LHCN-M2 (cell line): Measurements from ENCODE around the gene KIAA0586. TPM values are rescaled to one million over a fixed set of nuclear protein-coding genes. Genes with fewer than 3 reads are reported as not detected.
"Not testable (repeated sequence)": the region's sequence is repeated elsewhere in the genome, so short reads cannot be mapped to it uniquely, and the experiment has no call there.

ENCODE experiments used
- DNase-seq: peaks from one replicate; pipeline ENCODE4 v3.0.0-alpha.2; 2012; ENCODE audit warnings: low read depth
- polyA plus RNA-seq: library from polyadenylated mRNA; unstranded; fragments of >200 nt; gene quantifications from one replicate; pipeline ENCODE4 v1.2.1, GENCODE V29; 2012; ENCODE audit warnings: missing spikeins
- total RNA-seq: library from RNA; depleted of rRNA; stranded (reverse); fragments of >200 nt; gene quantifications from 2 replicates; pipeline ENCODE4 v1.2.3, GENCODE V29; 2014; rRNA removed

KIAA0586 gene
- total RNA-seq, result 45.4 and 47.6 TPM in 2 replicates
- polyA plus RNA-seq, result 8.0 TPM

DNA sequence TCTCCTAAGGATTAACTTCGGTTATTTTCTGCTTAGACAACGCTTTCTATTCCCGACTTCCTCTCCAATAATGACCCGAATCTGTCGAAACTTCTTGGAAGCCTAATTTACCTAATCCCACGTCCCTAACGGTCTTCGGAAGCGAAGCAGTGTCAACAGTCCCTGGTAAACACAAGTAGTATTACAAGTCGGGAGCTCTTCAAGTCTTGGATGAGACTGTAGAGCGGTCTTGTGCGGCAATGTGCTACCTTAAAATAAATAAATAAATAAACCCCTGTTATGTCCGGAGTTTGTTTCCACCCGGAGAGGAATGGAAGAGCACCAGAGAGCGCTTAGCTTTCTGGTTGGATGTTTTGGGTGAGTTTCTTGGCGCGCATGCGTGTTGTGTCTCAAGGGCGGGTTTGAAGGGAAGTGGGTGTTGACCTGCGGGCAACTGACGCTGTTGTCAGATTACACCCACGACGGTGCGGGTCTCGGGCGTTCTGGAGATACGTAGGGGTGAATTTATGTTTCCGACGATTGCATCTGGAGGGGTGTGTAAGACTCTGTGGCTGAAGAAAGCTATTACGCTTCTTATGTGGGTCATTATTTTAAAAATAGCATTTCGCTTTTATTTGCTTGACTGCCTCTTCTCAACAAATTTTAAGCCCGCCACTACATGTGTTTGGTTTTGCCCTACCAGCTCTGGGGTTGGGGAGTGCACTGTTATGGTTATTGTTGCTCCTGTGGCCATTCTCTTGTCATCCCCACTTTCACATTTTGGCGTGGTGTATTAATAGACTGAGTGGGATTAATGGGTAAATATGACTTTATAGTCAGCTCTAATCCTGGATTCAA, at the start of gene KIAA0586, which contains the start of gene TIMM9:
KIAA0586 (plus strand) TSS at position 439 of the 837 bp plus-strand sequence. CDS start 546 bp downstream, outside the sequence.
TIMM9 (minus strand) TSS at position 251 of the 837 bp plus-strand sequence. CDS start 15,586 bp downstream, outside the sequence.
- DNase-seq, result peak; percentile 99

DNA sequence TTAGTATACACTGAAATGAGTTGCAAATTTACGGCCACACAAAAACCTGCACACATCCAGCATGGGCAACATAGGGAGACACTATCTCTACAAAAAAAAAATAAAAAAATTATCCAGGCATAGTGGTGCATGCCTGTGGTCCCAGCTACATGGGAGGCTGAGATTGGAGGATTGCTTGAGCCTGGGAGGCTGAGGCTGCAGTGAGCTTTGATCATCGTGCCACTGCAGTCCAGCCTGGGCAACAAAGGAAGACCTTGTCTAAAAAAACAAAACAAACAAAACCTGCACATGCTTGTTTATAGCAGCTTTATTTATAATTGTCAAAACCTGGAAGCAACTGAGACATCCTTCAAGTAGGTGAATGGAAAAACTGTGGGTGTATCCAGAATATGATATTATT, 36.7 kb upstream of the KIAA0586 start:
- DNase-seq, result no peak

DNA sequence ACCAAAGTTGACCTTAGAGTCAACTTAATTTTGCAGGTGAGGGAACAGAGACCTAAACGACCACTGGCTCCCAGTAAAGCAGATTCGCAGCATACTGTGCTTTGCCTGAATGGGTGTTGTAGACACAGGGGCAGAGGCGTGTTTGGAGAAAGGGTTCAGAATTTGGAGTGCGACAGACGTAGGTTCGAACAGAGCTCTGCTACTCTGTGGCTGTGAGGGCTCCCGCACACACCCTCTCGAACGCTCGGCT, 32.0 kb upstream of the KIAA0586 start:
- DNase-seq, result no peak

DNA sequence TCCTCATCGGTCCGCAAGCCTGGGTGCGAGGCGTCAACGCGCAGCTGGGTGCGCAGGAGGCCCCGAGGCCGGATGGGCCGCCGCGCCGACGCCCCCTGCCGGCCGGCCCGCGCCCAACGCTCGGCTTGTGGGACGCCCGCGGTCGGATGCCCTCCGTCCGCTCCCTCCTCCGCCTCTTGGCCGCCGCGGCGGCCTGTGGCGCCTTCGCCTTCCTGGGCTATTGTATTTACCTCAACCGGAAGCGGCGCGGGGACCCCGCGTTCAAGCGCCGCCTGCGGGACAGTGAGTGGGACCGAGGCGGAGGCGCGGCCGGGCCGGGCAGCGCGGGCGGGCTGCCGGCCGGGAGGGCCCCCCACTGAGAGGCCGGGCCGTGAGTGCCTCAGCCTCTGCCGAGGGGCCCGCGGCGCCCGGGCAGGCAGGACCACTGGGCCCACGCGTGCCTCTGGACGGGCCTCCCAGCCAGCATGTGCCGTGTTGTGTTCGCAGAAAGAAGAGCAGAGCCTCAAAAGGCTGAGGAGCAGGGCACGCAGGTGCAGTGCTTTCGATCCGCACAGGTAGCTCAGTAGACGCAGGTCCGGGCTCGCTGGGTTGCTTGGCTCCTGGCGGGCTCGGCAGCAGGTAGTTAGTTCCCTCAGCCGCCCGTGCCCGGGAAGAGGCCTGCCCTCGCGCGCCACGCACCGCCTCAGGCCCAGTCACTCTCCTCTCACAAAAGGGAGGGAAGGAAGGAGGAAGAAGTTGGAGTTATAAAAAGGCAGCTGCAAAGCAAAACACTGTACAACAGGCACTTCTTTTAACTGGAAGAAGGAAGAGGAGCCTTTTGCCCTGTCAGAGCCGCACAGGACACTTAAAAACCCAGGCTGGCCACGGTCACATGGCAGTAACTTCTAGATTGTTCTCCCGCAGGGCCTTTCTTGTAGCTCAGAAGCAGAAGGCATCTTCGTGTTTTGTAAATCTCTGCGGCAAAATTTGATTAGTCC, 31.4 kb upstream of the KIAA0586 start, which contains the start of gene TOMM20L:
TOMM20L (plus strand) TSS at position 119 of the 977 bp plus-strand sequence; CDS start at position 147, 28 bp downstream.
- peak; percentile 59 for DNase-seq

DNA sequence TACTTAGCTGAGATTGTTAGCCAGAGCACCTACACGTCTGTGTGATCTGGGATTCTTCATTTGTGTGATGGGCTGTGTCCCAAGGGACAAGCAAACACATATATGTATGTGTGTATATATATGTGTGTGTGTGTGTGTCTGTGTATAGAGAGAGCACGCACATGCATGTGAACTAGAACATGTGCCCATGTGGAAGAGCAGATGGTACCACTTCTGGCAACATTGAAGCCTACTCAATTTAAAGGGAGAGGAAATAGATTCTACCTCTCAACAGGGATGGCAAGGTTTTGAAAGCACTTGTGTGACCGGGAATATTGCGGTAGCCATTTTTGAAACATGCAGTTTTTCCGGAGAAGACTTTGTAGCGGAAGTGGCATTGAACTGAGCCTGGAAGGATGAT, 30.4 kb upstream of the KIAA0586 start:
- no peak for DNase-seq

DNA sequence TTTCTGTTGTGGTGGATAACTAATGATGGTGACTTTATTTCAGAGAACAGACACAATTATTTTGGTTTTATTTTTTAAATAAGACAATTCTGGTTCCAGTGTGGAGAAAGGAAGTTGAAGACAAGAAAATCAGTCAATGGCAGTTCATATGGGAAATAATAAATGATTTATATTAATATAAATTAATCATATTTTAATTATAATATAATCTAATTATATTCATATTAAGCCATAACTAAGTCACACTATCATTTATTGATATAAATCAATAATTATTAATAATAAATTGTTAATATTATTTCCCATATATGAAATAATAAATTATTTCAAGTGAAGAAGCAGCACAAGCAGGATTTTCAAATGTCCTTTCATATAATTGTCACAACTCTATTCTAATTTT, 29.0 kb upstream of the KIAA0586 start:
- no peak for DNase-seq

DNA sequence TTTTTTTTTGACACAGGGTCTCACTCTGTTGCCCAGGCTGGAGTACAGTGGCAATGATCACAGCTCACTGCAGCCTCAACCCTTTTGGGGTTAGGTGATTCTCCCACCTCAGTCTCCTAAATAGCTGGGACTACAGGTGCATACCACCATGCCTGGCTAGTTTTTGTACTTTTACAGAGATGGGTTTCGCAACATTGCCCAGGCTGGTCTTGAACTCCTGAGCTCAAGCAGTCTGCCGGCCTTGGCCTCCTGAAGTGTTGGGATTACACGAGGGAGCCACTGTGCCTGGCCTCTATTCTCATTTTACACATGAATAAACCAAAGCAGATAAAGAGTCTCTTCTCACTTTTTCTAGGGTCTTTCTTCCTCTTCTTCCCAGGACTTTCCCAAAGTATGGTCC, 28.6 kb upstream of the KIAA0586 start:
- no peak for DNase-seq

DNA sequence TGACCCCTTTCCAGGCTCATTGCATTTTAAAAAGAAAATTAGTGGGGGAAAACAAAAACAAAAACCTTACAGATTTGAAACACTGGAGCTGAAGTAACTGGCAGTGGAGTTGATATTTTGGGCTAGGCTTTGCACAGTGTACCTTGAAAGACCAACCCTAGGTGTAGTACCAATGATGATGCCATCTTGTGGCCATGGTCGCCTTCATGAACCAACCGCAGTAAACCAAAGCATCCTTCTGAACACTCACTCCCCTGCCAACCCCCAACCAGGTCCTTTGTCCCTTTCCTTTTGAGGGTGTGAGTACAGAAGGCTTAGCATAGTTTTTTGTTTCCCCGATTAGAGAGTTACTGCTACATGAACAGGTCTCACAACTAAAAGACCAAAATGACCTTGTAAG, 25.9 kb upstream of the KIAA0586 start:
- no peak for DNase-seq

DNA sequence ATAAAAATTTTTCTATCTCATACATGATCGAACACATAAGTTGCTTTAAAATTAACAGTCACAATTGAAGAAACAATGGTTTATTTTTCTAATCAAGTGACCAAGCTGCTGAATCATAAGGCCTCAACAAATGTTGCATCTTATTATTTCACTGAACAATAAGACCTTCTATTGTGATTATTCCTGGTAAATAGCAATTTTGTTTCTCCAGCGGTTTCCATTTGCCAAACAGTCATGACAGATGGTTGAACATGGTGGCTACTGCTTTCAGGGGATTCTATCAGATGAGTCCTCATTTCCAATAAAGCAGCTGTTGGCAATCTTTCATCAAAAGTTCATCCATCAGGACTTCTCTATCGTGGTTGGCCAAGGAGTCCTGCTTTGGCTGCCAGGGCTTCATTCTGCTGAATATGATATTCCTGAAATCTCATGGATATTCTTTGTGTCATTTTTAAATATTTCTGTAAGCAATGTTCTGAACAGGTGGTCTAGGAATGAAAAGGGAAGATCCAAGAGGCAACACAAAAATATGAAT, 18.8 kb upstream of the KIAA0586 start:
- DNase-seq, result no peak

DNA sequence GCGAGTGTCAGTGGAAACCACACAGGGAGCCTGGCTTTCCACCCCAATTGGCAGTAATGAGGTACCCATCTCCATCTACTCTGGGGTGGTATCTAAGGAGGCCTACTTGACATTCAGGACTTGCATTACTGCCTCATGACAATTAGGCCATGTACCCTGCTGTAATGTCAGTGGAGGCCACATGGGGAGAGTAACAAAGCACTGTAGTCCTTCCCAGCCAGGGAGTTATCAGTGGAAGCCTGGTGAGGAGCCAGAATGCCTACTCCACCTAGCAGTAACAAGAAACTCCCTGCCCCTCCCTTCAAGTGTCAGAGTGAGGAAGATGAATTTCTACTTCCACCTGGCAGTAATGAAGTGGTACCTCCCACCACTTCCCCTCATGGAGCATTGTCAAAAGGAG, 12.7 kb upstream of the KIAA0586 start:
- DNase-seq, result no peak

DNA sequence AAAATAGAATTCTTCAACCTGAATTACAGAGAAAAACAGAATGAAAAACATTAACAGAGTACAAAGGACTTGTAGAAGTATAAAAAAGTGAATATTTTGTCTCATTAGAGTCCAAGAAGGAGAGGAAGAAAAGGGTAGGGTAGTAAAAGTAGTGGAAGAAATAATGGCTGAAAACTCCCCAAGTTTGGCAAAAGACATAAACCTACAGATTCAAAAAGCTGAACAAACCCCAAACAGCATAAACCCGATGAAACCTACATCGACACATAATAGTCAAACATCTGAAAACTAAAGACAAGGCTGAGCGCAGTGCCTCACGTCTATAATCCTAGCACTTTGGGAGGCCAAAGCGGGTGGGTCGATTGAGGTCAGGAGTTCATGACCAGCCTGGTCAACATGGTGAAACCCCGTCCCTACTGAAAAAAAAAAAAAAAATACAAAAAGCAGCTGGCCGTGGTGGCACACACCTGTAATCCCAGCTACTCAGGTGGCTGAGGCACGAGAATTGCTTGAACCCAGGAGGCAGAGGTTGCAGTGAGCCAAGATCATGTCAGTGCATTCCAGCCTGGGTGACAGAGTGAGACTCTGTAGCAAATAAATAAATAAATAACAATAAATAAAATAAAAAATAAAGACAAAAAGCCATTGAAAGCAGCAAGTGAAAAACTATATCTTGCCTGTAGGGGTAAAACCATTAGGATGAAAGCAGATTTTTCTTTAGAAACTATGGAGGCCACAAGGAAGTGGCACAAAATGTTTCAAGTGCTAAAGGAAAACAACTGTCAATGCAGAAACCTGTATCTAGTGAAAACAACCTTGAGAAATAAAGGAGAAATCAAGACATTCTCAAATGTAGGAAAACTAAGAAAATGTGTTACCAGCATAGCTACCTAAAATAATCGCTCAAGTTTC, 11.6 kb upstream of the KIAA0586 start:
- DNase-seq, result no peak

DNA sequence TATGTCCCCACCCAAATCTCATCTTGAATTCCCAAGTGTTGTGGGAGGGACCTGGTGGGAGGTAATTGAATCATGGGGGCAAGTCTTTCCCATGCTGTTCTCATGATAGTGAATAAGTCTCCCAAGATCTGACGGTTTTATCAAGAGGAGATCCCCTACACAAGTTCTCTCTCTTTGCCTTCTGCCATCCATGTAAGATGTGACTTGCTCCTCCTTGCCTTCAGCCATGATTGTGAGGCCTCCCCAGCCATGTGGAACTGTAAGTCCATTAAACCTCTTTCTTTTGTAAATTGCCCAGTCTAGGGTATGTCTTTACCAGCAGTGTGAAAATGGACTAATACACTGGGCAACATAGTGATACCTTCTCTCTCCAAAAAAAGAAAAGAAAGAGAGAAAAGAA, 10.6 kb upstream of the KIAA0586 start:
- not testable (repeated sequence) for DNase-seq

DNA sequence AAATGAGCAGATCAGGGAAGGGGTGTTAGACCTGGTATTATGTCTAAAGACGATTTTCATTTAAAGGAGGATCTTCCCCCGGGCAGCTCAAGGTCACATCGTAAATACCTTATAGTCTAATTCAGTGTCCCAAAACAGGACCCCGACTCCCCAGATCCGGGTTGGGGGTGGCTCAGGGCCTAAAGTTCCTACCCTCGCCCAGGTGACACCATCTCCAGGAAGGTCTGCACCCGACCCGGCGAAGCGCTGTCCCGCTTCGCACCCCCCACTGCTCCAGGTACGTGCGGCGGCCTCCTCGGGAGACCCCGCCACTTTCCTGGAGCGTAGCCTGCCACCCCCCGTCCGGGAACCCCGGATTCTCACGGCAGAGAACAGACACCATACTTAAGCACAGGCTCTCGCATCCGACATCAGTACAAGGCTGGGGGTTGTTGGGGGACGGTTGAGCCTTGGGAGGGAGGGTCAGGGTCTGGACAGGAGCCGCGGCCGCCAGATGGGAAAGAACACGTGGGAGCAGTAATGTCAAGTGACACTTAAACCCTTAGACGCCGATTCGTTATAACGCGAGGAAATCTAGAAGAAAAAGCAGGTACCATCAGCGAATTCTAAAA, 744 bp upstream of the KIAA0586 start:
- peak; percentile 67 for DNase-seq

DNA sequence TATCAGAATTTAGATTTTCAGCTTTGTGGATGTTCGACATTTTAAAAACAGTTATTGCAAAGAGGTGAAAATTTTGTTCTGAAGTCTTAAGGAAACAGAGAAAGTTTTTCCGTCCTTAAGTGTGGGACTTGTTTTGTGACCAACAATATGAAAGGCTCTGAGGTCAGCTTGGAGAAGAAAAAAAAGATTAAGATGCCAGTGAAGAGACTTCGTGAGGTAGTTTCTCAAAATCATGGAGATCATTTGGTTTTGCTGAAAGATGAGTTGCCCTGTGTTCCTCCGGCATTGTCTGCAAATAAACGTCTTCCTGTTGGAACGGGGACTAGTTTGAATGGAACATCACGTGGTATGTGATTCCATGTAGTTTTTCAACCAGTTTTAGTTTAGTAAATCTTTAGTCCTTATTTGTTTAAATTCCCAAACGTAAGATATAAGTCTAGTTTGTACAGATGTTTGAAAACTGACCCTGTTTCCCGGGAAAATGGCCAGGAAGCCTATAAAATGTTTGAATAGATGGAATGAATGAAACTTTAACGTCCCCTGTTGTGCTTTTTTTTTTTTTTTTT, 682 bp downstream of the KIAA0586 start:
- peak; percentile 64 for DNase-seq

DNA sequence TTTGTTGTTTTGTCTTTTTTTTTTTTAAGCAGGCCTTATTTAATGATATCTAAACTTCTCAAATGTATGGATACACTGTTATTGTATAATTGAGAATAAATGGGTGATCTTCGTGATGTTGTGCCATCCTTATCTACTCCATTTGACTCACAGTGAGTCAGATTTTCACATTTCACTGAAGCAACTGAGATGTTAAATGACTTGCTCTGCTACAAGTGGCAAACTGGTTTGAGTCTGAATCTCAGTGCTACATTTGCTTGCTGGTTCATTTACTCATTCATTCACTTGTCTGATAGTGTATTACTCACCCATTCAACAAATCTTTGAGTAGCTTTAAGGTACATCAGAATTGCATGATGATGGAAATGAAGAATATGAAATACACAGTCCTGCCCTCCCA, 2.6 kb downstream of the KIAA0586 start:
- peak; percentile 57 for DNase-seq

DNA sequence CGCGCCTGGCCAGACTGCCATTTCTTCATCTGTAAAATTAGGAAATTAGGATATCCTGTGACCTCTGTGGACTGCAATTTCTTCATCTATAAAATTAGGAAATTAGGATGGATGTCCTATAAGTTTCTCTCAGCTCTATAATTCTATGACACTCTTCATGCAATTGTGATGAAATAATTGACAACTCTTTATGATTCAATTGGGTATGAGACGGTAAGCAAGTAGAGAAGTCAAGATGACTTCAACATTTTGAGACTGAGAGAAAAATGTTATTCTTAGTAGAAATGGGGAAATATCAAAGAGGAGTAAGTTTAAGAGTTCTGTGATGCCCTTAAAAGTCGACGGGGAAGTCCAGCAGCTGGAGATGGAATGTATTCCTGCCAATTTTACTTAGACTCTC, 12.0 kb downstream of the KIAA0586 start:
- no peak for DNase-seq

DNA sequence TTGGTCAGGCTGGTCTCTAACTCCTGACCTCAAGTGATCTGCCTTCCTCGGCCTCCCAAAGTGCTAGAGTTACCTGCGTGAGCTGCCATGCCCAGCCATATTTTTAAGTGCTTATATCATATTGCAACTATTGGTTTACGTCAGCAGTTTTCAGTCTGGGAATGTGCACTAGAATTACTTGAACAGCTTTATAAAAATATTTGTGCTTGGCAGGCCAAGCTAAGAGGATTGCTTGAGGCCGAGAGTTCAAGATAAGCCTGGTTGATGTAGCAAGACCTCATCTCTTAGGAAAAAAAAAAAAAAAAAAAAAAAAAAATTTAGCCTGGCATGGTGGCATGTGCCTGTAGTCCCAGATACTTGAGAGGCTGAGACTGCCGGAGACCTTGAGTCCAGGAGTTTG, 17.1 kb downstream of the KIAA0586 start:
- DNase-seq, result no peak

DNA sequence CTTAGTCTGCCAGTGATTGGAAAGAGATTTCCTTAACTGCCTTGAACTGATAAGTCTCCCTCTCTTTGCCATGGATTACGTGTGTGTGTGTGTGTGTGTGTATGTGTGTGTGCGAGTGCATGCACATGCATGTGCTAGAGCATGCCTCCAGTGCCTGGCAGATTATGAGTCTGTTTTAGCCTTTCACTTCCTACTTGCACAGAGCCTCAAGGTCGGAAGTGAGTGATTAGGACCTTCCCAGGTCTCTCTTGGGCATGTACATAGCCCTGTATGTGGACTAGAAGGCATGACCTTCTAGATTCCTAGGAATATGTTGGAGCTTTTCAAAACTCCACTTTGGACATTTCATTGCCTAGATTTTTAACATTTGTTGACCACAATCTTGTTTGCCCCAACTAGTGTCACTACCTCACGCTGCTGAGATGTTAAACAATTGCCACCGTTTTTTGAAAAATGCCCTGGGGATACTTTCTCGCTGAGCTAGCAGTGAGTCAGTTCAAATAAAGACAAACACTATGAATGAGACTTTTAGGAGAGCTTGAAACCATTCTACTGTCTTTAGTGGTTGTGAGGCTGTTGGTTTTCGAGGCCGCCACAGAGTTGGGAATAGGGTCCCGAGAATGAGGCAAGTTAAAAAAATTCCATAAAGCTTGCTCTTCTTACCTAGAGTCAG, 28.2 kb downstream of the KIAA0586 start:
- DNase-seq, result no peak

DNA sequence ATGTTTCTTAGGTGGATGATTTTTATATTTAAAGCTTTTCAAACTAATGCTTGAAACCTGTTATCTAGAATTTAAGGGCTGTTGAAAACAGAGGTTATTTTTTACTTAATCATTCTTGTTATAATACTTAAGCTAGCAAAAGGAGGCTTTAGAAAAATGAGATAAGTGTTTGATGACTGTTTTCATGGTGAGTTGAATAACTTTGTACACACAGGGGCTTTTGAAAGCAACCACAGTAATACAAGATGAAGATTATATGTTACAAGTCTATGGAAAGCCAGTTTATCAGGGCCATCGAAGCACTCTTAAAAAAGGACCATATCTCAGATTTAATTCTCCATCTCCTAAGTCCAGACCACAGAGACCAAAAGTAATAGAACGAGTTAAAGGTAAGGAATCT, 33.3 kb downstream of the KIAA0586 start:
- DNase-seq, result no peak

DNA sequence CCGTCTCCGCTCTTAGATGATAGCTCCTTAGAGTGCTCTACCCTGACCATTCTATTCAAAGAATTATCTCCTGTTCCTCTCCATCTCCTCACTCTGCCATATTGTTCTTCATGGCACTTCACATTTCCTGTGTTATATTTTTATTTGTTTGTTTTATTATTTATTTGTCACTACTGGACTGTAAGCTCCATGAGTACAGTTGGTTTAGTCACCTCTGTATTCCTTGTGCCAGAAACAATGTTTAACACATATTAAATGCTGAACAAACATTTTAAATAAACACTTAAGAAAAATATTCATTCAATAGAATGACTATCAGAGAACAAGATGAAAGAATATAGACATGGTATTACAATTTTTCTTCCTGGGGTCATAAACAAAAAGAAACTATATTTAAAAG, 35.6 kb downstream of the KIAA0586 start:
- DNase-seq, result no peak
